Measurements from ENCODE around the gene USP12. TPM values are rescaled to one million over a fixed set of nuclear protein-coding genes. Genes with fewer than 3 reads are reported as not detected.

USP12 gene
- total RNA-seq, 2 experiments from 2014 or later: 9.9 to 27.6 TPM

DNA sequence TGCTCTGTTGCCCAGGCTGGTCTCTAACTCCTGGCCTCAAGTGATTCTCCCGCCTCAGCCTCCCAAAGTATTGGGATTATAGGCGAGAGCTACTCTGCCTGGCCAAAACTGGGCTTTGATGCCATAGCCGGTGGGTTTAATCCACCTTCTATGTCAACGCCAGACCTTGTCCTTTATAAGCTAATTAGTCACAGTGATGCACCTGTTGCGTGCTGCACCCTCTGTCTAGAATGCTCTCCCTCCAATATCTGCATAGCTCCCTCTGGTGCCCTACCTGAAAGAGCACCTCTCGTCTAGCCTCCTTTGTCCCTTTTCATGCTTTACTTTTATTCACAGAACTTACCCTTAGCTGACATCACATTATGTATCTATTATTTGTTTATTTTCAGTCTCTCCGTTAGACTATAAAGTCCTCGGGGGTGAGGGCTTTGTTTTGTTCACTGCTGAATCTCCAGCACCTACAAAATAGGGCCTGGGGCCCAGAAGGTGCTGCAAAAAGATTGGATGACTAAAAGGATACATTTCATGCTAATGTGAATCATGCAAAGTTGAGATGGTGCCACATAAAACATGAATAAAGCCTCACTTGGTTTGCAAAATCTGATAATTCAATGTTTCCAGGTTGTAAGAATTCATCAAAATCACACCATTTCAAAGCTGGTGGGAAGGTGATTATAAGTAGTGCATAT, 148.1 kb downstream of the USP12 start:
- Histone ChIP-seq H3K9me3 (ENCODE audit: low read length) (no peaks in the 10 kb centered on the region), H3K4me2 (ENCODE audit: low read length) (no peak overlapping the region), H3K9me2 (ENCODE audit: insufficient read depth, low read length) (no peaks in the 10 kb centered on the region), H3K4me1 (ENCODE audit: insufficient read depth, low read length, poor library complexity, severe bottlenecking) (no peaks in the 10 kb centered on the region), H3K4me3 (ENCODE audit: low read depth, low read length, poor library complexity, severe bottlenecking) (no peak overlapping the region), H3K79me2 (ENCODE audit: insufficient read depth, low read depth, low read length) (no peaks in the 10 kb centered on the region), H3K36me3 (ENCODE audit: insufficient read depth, low read length) (no peaks in the 10 kb centered on the region), H4K20me1 (ENCODE audit: insufficient read depth, low read length) (no peaks in the 10 kb centered on the region), H3K27ac (ENCODE audit: low read depth, low read length, poor library complexity, severe bottlenecking) (no peak overlapping the region), H2AFZ (ENCODE audit: low read length) (no peak overlapping the region)
- TF ChIP-seq EZH2phosphoT487 (IDR thresholded peaks at IDR 0.05; ENCODE audit: borderline replicate concordance, low read depth, low read length) (no peak), CTCF (conservative IDR thresholded peaks at IDR 0.05; ENCODE audit: low read length) (peak; percentile 37; the same call in 1 of the 2 replicates)
- intact Hi-C loops (cut with micrococcal nuclease; ENCODE audit: unreplicated experiment): no loop called here
- peak; percentile 6 for DNase-seq (ENCODE audit: low spot score)
- ChIA-PET CTCF (ENCODE audit: unreplicated experiment) (no interaction called here), POLR2A (interaction anchor here (0.5 to 1.1 kb wide), 4 partner anchors 8 to 61 kb away, joined by 3 to 7 read pairs (median 3); no protein-coding TSS in a partner anchor)
- BruUV-seq (replicated peaks): no TSS peak

GRCh38 chr13:27022571-27023311, 148.9 kb downstream of the USP12 start:
- Histone ChIP-seq H3K36me3 (ENCODE audit: insufficient read depth, low read length) (no peaks in the 10 kb centered on the region), H3K9me2 (ENCODE audit: insufficient read depth, low read length) (no peaks in the 10 kb centered on the region), H4K20me1 (ENCODE audit: insufficient read depth, low read length) (no peaks in the 10 kb centered on the region), H3K4me3 (ENCODE audit: low read depth, low read length, poor library complexity, severe bottlenecking) (no peak overlapping the region), H3K4me2 (ENCODE audit: low read length) (no peak overlapping the region), H2AFZ (ENCODE audit: low read length) (no peak overlapping the region), H3K9me3 (ENCODE audit: low read length) (no peaks in the 10 kb centered on the region), H3K79me2 (ENCODE audit: insufficient read depth, low read depth, low read length) (no peaks in the 10 kb centered on the region), H3K4me1 (ENCODE audit: insufficient read depth, low read length, poor library complexity, severe bottlenecking) (no peaks in the 10 kb centered on the region), H3K27ac (ENCODE audit: low read depth, low read length, poor library complexity, severe bottlenecking) (no peak overlapping the region)
- no peak for TF ChIP-seq EZH2phosphoT487 (IDR thresholded peaks at IDR 0.05; ENCODE audit: borderline replicate concordance, low read depth, low read length)
- TF ChIP-seq CTCF (conservative IDR thresholded peaks at IDR 0.05; ENCODE audit: low read length): no peak
- intact Hi-C loops (cut with micrococcal nuclease; ENCODE audit: unreplicated experiment): no loop called here
- no peak for DNase-seq (ENCODE audit: low spot score)
- POLR2A ChIA-PET: interaction anchor here (0.9 to 1.1 kb wide), 2 partner anchors 9 to 12 kb away, joined by 3 read pairs; no protein-coding TSS in a partner anchor
- CTCF ChIA-PET (ENCODE audit: unreplicated experiment): no interaction called here
- no TSS peak for BruUV-seq (replicated peaks)

DNA sequence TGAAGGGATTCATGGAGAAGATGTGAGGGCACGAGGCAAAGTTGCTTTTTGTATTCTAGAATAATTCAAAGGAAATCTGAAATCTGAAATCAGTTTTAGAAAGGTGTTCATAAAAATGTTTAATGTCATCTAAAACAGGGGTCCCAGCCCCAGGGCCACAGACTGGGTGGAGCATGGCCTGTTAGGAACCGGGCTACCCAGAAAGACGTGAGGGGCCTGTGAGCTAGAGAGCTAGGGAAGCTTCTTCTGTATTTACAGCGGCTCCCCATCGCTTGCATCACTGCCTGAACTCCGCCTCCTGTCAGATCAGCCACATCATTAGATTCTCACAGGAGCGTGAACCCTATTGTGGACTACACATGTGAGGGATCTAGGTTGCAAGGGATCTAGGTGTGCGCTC, 151.2 kb downstream of the USP12 start:
- Histone ChIP-seq H3K79me2 (ENCODE audit: insufficient read depth, low read depth, low read length) (no peaks in the 10 kb centered on the region), H3K9me2 (ENCODE audit: insufficient read depth, low read length) (no peaks in the 10 kb centered on the region), H4K20me1 (ENCODE audit: insufficient read depth, low read length) (no peaks in the 10 kb centered on the region), H3K9me3 (ENCODE audit: low read length) (no peaks in the 10 kb centered on the region), H3K4me2 (ENCODE audit: low read length) (no peak overlapping the region), H3K4me1 (ENCODE audit: insufficient read depth, low read length, poor library complexity, severe bottlenecking) (no peaks in the 10 kb centered on the region), H3K27ac (ENCODE audit: low read depth, low read length, poor library complexity, severe bottlenecking) (no peak overlapping the region), H3K36me3 (ENCODE audit: insufficient read depth, low read length) (no peaks in the 10 kb centered on the region), H2AFZ (ENCODE audit: low read length) (no peak overlapping the region), H3K4me3 (ENCODE audit: low read depth, low read length, poor library complexity, severe bottlenecking) (no peak overlapping the region)
- POLR2A ChIA-PET: interaction anchor here (1.4 kb wide), 1 partner anchor 11 kb away, joined by 3 read pairs; no protein-coding TSS in a partner anchor
- TF ChIP-seq EZH2phosphoT487 (IDR thresholded peaks at IDR 0.05; ENCODE audit: borderline replicate concordance, low read depth, low read length) (no peak), CTCF (conservative IDR thresholded peaks at IDR 0.05; ENCODE audit: low read length) (no peak)
- DNase-seq (ENCODE audit: low spot score): no peak
- no TSS peak for BruUV-seq (replicated peaks)
- CTCF ChIA-PET (ENCODE audit: unreplicated experiment): no interaction called here
- intact Hi-C loops (cut with micrococcal nuclease; ENCODE audit: unreplicated experiment): no loop called here
